ENCODE measurements around the gene IFNG. TPM values are rescaled to one million over a fixed set of nuclear protein-coding genes. Genes with fewer than 3 reads are reported as not detected.

IFNG gene
- total RNA-seq, 1 experiment from 2014 or later, result not detected

GRCh38 chr12:68138480-68138879 lies 21.1 kb downstream of the IFNG start:
- H3K9me3 Mint-ChIP-seq, result peaks cover 0 to 3% of the 10 kb centered on the region in 2 experiments; a peak in 2 of 5 replicates

More at GRCh38 chr12:68138480-68138879, 21.1 kb downstream of the IFNG start:
- H2AFZ ChIP-seq (ENCODE audit: low read length), result no peak overlapping the region
- DNase-seq, result no peak
- no peak overlapping the region for H3K27ac ChIP-seq (ENCODE audit: insufficient read length, low read depth, low read length)
- H2BK12ac ChIP-seq (ENCODE audit: insufficient read length, low read depth, low read length), result no peak overlapping the region
- no peak overlapping the region for H3K14ac ChIP-seq (ENCODE audit: insufficient read depth, low read length)
- Mint-ChIP-seq H3K27me3 (ENCODE audit: low read depth) (peaks cover 4% of the 10 kb centered on the region; the same call in 1 of the 2 replicates), H3K4me3 (no peak overlapping the region), H3K36me3 (ENCODE audit: insufficient read depth in 1 of 3, low read depth in 3 of 3) (peaks cover 0 to 2% (median 0%) of the 10 kb centered on the region in 3 experiments; a peak in 2 of 7 replicates), H3K4me1 (peaks cover 18 to 21% of the 10 kb centered on the region in 2 experiments), H3K27ac (no peak overlapping the region)
- no peak overlapping the region for H3T11ph ChIP-seq (ENCODE audit: low read length)
- H3K4me1 ChIP-seq (ENCODE audit: insufficient read depth, low read length), result peaks cover 4% of the 10 kb centered on the region; the same call in 1 of the 2 replicates
- no peak overlapping the region for H3K4me2 ChIP-seq (ENCODE audit: insufficient read depth, insufficient read length, low read length)
- H2BK5ac ChIP-seq (ENCODE audit: insufficient read length, low read length), result no peak overlapping the region
- H3K18ac ChIP-seq (ENCODE audit: insufficient read length, low read depth, low read length), result no peak overlapping the region
- H3K9ac ChIP-seq (ENCODE audit: extremely low read depth, insufficient read length, low read length), result no peak overlapping the region
- no peak overlapping the region for H2BK120ac ChIP-seq (ENCODE audit: low read depth, low read length, poor library complexity, severe bottlenecking)
- H2AK5ac ChIP-seq (ENCODE audit: insufficient read length, low read length), result no peak overlapping the region
- no peak overlapping the region for H4K5ac ChIP-seq (ENCODE audit: insufficient read length, low read depth, low read length)
- H3K9me3 ChIP-seq (ENCODE audit: control insufficient read depth, low read depth, low read length), result no peaks in the 10 kb centered on the region
- no peak overlapping the region for H3K23ac ChIP-seq (ENCODE audit: insufficient read length, low read depth, low read length)
- no peak for TF ChIP-seq CTCF (conservative IDR thresholded peaks at IDR 0.05)
- no peak overlapping the region for H2BK15ac ChIP-seq (ENCODE audit: low read depth, low read length)
- H3K23me2 ChIP-seq (ENCODE audit: insufficient read length, low read depth, low read length, poor library complexity, severe bottlenecking), result no peaks in the 10 kb centered on the region
- no peaks in the 10 kb centered on the region for H3K79me1 ChIP-seq (ENCODE audit: insufficient read depth, low read depth, low read length, poor library complexity, severe bottlenecking)
- H3K4ac ChIP-seq (ENCODE audit: low read depth, low read length), result no peak overlapping the region
- H2BK20ac ChIP-seq (ENCODE audit: low read depth, low read length, poor library complexity, severe bottlenecking), result no peak overlapping the region
- no peak overlapping the region for H4K8ac ChIP-seq (replicated peaks; ENCODE audit: insufficient read length, low read depth, low read length)
- no peak overlapping the region for H4K91ac ChIP-seq (ENCODE audit: insufficient read length, low read depth, low read length)
- WGBS (ENCODE audit: extremely low coverage, insufficient read length, low lambda C conversion rate), result no CpG with 5 or more reads among the region's 2 CpGs
- H3K56ac ChIP-seq (ENCODE audit: insufficient read length, low read depth, low read length), result no peak overlapping the region
- H3K27me3 ChIP-seq (ENCODE audit: insufficient read depth, low read length), result no peaks in the 10 kb centered on the region
- H3K79me2 ChIP-seq (ENCODE audit: insufficient read depth, low read length), result no peaks in the 10 kb centered on the region
- no peaks in the 10 kb centered on the region for H4K20me1 ChIP-seq (ENCODE audit: control insufficient read depth, insufficient read depth, insufficient read length)

Measured in H9 (cell line).